Measurements from ENCODE around the gene SLC9C1.

SLC9C1 gene

DNA sequence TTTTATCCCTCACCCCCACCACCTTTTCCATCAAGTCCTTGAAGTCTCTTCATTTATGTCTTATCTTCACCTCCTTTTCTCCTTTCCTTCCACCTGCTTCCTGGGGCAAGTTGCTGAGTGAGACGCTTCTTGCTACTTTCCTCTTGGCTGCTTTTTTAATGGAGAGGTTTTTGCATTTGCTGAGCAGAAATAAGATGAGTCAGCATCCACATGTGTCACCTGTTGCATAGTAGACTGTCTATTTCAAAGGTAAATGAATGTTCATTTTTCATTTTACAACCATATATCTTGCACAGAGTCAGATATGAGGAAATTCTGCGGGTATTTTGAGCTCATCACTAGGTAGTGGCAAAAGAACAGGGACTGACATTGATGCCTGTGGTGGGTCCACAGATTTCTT, 189.2 kb downstream of the SLC9C1 start:
- no peak for DNase-seq

DNA sequence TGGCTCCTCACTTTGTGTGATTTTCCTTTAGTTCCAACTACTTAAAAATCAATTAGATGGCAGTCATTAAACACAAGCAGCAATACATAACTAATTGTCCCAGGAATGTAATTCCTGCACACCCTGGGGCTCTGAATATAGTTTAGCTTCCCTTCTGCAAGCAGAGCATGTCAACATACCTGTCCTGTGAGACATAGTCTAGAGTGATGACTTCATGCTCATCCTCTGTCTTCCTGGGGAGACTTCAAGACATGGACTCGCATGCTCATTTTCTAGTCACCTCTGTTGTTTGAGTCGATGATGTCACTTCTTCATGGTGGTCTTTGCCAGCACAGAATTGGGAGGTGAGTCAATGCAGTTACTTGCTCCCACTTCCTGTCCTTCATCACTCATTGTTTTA, 192.1 kb downstream of the SLC9C1 start:
- DNase-seq, result no peak

GRCh38 chr3:112097378-112097777, 196.6 kb downstream of the SLC9C1 start:
- peak; percentile 42 for DNase-seq

GRCh38 chr3:112096176-112096575, 197.8 kb downstream of the SLC9C1 start:
- no peak for DNase-seq

DNA sequence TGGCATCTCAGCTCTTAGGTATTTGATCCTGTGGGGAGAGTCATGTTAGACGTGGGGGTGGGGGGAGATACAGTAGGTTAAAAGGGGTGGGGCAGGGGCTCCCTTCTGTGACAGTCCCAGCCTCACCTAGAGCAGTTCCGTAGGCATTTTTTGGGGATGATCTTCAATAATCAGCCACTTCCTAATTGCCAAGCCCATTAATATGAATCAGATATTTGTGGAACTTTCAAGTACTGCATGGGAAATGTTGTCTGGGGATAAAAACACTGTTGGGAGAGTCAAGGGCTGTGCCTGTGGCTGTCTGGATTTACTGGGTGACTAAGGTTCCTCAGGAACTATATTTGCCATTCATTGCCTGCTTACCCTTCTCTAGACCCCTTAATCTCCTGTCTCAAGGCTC, 198.3 kb downstream of the SLC9C1 start:
- DNase-seq, result no peak

DNA sequence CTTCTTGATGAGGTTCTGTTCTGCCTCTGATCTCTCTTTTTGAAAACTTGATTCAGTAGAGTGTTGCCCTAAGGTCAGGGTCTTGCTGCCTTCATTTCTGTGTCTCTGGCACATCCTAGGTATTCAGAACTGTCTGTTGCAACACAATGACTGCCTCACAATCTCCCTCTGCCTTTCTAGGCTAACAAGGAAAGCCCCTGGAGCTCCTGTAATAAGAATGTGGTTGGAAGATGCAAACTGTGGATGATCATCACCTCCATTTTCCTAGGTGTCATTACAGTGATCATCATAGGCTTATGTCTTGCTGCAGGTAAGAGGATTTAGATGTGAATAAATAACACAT, 200.9 kb downstream of the SLC9C1 start:
- DNase-seq, result no peak

DNA sequence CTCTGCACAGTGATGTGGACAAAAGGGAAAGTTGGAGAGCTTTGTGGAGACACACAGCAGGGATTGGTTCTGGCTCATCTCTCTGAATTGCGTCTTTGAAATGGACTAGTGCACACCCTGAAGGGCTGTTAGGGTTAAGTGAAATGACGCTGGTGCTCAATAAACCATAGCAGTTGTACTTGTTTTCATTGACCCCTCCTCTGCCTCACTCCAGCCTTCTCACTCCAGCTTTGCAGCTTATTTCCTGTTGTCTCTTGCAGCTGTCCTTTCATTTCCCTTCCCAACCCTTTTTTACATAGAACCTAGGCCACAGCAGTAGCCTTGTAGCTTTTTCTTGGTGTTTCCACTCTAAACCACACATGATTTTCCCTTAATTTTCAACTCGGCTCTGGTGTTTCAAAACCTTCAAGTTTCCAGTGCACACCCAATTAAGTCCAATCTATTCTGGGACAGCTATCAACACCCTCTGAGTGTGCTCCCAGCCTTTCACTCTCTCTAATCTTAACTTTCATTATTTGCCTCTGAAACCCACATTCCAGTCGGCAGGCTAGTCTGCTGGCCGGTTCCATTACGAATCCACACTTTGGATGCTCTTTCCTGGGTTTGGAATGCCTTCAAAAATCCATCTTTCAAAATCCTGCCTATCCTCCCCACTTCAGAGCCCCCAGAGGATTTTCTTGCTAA, 201.4 kb downstream of the SLC9C1 start:
- DNase-seq, result no peak

DNA sequence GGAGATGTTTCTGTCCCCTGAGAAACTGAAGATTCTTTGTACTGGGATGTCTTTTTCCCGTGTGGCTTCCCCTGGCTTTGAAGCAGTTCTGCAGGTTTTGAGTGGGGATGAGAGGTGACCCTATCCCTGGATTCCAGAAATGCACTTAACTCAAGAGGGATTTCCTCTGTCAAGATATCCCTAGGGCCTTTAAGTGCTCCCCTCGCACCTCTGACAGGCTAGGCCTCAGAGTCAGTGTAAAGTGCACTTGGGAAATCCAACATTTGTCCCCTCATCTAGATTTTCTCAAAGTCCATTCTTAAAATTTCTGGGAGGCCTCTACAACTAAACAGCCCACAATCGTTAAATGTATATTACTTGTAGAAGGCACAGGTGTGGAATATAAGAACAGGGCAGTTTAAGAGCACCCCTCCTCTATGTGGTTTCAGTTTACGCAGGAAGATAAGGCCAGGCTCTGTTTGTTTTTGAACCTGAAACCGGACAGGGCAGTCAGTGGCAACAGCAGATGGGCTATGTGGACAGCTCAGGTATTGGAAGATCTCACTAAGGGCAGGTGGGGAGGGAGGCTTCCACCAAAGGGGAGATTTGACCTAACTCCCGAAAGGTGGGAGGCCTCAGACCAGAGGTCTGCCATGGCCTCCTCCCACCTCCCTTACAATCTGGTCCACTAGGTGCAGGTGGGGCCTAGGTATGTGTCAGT, 203.0 kb downstream of the SLC9C1 start:
- DNase-seq, result no peak
